ENCODE data around the gene GNAI3.

DNA sequence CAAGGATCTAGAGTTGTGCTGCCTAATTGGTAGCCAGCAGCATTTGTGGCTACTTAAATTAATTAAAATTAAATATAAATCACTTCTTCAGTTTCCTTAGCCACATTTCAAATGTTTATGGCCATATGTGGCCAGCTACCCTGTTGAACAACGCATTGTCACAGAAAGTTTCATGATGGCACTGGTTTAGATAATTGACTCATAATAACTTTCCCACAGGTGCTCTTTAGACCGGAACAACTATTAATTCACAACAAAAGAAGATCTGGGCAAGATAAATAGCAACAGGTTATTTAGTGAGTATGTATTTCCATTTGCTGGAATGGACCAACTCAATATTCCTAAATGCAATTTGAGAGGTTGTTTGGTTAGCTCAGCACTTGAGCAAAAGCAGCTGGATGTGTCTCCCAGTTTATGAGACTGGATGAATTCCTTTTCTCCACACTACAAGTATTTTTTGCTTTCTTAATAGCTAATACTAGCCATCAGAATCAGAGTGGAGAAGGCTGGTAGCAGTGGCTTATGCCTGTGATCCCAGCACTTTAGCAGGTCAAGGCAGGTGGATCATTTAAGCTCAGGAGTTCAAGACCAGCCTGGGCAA is 35.2 kb upstream of the GNAI3 start:
- TF ChIP-seq, protein P1, sequence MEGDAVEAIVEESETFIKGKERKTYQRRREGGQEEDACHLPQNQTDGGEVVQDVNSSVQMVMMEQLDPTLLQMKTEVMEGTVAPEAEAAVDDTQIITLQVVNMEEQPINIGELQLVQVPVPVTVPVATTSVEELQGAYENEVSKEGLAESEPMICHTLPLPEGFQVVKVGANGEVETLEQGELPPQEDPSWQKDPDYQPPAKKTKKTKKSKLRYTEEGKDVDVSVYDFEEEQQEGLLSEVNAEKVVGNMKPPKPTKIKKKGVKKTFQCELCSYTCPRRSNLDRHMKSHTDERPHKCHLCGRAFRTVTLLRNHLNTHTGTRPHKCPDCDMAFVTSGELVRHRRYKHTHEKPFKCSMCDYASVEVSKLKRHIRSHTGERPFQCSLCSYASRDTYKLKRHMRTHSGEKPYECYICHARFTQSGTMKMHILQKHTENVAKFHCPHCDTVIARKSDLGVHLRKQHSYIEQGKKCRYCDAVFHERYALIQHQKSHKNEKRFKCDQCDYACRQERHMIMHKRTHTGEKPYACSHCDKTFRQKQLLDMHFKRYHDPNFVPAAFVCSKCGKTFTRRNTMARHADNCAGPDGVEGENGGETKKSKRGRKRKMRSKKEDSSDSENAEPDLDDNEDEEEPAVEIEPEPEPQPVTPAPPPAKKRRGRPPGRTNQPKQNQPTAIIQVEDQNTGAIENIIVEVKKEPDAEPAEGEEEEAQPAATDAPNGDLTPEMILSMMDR (IDR thresholded peaks at IDR 0.05), result no peak
- TF ChIP-seq POLR2A (IDR thresholded peaks at IDR 0.05), result no peak

Measured in vagina (tissue), 2 donors.